ENCODE data around the gene NFE2L3. TPM values are rescaled to one million over a fixed set of nuclear protein-coding genes. Genes with fewer than 3 reads are reported as not detected.

The NFE2L3 gene
- total and polyA plus RNA-seq, 9 of the 15 experiments (the other 6 are each of a cell fraction or from before 2014, with no cell fraction given) = 2.9 to 16.9 (median 12.4) TPM

DNA sequence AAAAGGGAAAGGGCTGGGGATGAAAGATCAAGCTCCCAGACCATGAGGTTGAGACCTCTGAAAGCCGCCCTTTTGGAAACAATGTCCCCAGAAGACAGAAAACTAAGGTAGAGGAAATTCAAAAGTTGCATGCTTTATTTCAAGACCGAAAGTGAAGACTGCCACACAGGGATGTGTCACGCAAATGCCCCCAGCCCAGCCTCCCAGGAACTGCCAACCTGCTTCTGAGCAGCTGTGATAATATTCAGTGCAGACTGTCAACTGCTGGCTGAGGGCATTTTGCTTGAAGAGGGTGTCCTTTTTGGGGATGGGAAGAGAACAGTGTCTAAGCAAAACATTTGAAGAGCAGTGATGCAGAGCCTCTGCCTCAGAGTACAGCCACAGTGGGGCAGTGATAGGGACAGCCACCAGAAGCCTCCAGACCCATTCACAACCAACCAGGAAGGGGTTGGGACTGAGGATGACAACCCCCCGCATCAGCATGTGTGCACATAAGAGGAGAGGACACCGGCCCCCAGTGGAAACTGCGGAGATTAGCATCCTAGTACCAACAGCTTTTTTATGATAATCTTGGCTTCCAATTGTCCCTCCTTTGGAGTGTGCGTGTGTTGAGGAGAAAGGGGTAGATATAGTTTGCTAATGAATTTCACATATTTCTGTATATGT is 34.7 kb upstream of the NFE2L3 start (continued):
- TF ChIP-seq, protein P1, sequence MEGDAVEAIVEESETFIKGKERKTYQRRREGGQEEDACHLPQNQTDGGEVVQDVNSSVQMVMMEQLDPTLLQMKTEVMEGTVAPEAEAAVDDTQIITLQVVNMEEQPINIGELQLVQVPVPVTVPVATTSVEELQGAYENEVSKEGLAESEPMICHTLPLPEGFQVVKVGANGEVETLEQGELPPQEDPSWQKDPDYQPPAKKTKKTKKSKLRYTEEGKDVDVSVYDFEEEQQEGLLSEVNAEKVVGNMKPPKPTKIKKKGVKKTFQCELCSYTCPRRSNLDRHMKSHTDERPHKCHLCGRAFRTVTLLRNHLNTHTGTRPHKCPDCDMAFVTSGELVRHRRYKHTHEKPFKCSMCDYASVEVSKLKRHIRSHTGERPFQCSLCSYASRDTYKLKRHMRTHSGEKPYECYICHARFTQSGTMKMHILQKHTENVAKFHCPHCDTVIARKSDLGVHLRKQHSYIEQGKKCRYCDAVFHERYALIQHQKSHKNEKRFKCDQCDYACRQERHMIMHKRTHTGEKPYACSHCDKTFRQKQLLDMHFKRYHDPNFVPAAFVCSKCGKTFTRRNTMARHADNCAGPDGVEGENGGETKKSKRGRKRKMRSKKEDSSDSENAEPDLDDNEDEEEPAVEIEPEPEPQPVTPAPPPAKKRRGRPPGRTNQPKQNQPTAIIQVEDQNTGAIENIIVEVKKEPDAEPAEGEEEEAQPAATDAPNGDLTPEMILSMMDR (IDR thresholded peaks at IDR 0.05 in 2 of 3, conservative IDR thresholded peaks at IDR 0.05 in 1 of 3; ENCODE audit: insufficient read depth in 2 of 3, low read depth in 1 of 3, low read length in 3 of 3) = peak; percentile 22 to 43 (median 39); a peak in 4 of 6 replicates
- TF ChIP-seq, protein P2, sequence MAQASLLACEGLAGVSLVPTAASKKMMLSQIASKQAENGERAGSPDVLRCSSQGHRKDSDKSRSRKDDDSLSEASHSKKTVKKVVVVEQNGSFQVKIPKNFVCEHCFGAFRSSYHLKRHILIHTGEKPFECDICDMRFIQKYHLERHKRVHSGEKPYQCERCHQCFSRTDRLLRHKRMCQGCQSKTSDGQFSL (CRISPR knock-in tag; IDR thresholded peaks at IDR 0.05) = no peak; the same call in 1 of the 2 replicates
- TF ChIP-seq, protein P2 (tag; IDR thresholded peaks at IDR 0.05) = peak in 1 of 2 experiments; percentile 68; a peak in 1 of 4 replicates
- TF ChIP-seq RCOR1 (IDR thresholded peaks at IDR 0.05; ENCODE audit: borderline replicate concordance in 1 of 2, low read depth in 2 of 2, low read length in 2 of 2) (0 out of 4 replicates have a peak, but pooled peaks of 1 of the 2 experiments have one; percentile 17), XRCC5 (IDR thresholded peaks at IDR 0.05; ENCODE audit: low read depth, low read length) (no peak)

DNA sequence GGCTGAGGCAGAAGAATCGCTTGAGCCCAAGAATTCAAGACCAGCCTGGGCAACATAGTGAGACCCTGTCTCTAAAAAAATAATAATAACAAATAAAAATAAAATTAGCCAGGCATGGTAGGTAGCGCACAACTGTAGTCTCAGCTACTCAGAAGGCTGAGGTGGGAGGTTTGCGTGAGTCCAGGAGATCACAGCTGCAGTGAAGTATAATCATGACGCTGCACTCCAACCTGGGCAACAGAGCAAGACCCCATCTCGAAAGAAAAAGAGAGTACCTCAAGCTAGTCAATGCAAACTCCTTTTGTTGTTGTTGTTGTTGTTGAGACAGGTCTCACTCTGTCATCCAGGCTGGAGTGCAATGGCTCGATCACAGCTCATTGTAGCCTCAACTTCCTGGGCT is 34.0 kb upstream of the NFE2L3 start:
- Histone ChIP-seq H3K79me2 (ENCODE audit: control insufficient read depth, insufficient read depth, low read length) (no peaks in the 10 kb centered on the region), H4K20me1 (replicated peaks; ENCODE audit: control insufficient read depth, insufficient read depth, low read length) (no peaks in the 10 kb centered on the region), H3K4me1 (replicated peaks in 1 of 2; ENCODE audit: control insufficient read depth in 2 of 2, insufficient read depth in 2 of 2, low read length in 2 of 2) (no peaks in the 10 kb centered on the region), H3K9me3 (replicated peaks; ENCODE audit: control insufficient read depth, insufficient read depth, low read depth, low read length) (no peaks in the 10 kb centered on the region), H2AFZ (ENCODE audit: low read depth, low read length) (no peak overlapping the region), H3K4me3 (no peak overlapping the region), H3K4me2 (ENCODE audit: insufficient read depth, low read length) (no peak overlapping the region), H3K9ac (ENCODE audit: insufficient read depth in 1 of 2, low read depth in 2 of 2, low read length in 2 of 2) (no peak overlapping the region), H3K27ac (ENCODE audit: extremely low read depth, low read depth, low read length) (no peak overlapping the region), H3K27me3 (ENCODE audit: control insufficient read depth in 2 of 2, insufficient read depth in 2 of 2, low read length in 2 of 2) (peaks cover 20 to 38% of the 10 kb centered on the region in 2 experiments), H3K36me3 (ENCODE audit: control insufficient read depth, insufficient read depth, low read length) (no peaks in the 10 kb centered on the region), H3K9me1 (ENCODE audit: control insufficient read depth, insufficient read depth, low read length) (no peaks in the 10 kb centered on the region)
- no peak for DNase-seq (ENCODE audit: extremely low read depth in 1 of 4, low spot score in 3 of 4)
- ATAC-seq = no peak
- ChIA-PET CTCF (ENCODE audit: low intra/inter-chr PET ratio) (no interaction called here), POLR2A (interaction anchor here (1.0 to 2.9 kb wide), 6 partner anchors 10 to 82 kb away, joined by 3 to 14 read pairs (median 6); partner anchors contain the start of gene HNRNPA2B1)
- WGBS (ENCODE audit: insufficient coverage, low coverage, missing lambda C conversion rate) = 2% methylated on average over 6 of the region's 6 CpGs
- no TSS peak for BruUV-seq (replicated peaks)
- in situ Hi-C loops (cut with MboI) = no loop called here
- FAIRE-seq = no peak
- intact Hi-C loops (cut with micrococcal nuclease) = no loop called here
- no peak for TF ChIP-seq XRCC5 (IDR thresholded peaks at IDR 0.05; ENCODE audit: low read depth, low read length)
- peak; percentile 85 for TF ChIP-seq ZNF121 (CRISPR knock-in tag; conservative IDR thresholded peaks at IDR 0.05)
